Endothelial cell of hepatic sinusoid (primary cell): ENCODE results near the gene KRTAP19-3.
"Not testable (repeated sequence)": the region's sequence is repeated elsewhere in the genome, so short reads cannot be mapped to it uniquely, and the experiment has no call there.

Experiments used
- in situ Hi-C: cut with HindIII; loops from 2 replicates; pipeline ENCODE4 v1.10.0; 2017; ENCODE audit warnings: low sequenced_read_pairs

Gene KRTAP19-3

GRCh38 chr21:30491963-30492428 is at the start of gene KRTAP19-3:
Gene KRTAP19-3 (minus strand): TSS chr21:30492013. CDS start chr21:30491957, 56 bp downstream.
- in situ Hi-C loops: no loop called here

DNA sequence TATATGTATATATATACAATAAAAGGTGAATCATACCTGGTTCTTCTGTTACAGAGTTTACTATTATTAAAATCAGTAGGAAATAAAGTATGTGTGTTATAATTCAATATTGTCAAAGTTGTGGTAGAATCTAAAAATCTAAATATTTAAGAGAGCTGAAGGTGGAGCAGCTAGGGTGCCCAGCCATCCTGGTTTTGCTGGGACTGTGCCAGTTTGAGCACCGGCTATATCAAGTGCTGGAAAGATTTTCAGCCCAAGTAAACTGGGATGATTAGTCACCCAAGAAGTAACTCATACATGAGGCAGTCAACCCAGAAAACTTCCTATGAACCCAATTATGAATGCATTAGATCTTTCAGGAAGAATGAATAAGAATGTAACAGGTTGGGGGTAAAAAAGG is 27.1 kb upstream of the KRTAP19-3 start:
- in situ Hi-C loops: no loop called here

DNA sequence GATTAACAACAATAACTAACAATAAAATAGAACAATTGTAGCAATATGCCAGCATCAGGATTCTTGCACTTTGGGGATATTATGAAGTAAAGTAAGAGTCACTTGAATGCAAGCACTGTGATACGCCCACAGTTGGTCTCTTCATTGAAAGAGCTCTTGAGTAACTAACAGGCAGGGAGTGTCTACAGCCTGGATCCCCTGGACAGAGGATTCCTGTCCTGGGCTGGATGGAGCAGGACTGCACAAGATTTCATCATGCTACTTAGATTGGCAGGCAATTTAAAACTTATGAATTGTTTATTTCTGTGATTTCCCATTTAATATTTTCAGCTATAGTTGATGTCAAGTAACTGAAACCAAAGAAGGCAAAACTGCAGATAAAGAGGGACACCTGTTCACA is 23.9 kb upstream of the KRTAP19-3 start:
- in situ Hi-C loops: no loop called here

- in situ Hi-C loops: not testable (repeated sequence)
Observed at GRCh38 chr21:30505621-30506205, 13.9 kb upstream of the KRTAP19-3 start.

DNA sequence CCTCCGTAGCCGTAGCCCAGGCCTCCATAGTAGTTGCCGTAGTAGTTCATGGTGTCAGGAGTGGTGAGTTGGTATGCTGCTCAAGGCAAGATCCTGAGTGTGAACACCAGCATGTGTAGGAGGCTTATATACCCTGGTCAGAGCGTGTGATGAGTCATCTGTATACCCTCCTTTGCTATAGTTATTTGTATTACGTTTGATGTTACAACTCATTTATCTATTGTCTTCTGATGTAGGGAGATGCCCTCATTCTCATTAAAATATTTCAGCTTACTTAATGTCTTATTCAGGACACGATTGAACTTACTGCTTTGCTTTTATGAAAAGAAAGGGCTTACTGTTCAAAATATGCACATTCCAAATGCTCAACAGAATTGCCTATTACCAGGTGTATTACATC is 10.2 kb upstream of the KRTAP19-3 start, which contains the start of gene KRTAP19-5:
Gene KRTAP19-5 (minus strand): TSS at position 101 of the 400 bp plus-strand sequence. CDS start 51 bp downstream, at position 50.
- in situ Hi-C loops: no loop called here

DNA sequence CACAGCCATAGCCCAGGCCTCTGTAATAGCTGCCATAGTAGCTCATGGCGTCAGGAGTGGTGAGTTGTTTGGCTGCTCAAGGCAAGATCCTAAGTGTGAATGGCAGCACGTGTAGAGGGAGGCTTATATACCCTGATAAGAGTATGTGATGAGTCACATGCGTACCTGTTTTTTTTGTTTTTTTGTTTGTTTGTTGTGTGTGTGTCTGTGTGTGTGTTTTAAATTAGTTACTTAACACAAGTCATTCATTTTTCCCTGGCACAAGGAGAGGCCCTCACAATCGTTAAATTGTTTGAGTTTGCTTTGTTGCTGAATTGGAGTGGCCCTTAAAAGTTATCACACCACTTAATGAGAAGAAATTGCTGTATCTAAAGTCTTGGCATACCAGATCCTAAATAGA is 5.3 kb upstream of the KRTAP19-3 start, which contains the start of gene KRTAP19-4:
Gene KRTAP19-4 (minus strand): TSS at position 101 of the 400 bp plus-strand sequence. CDS start 55 bp downstream, at position 46.
- in situ Hi-C loops: no loop called here

- in situ Hi-C loops: no loop called here
Observed at GRCh38 chr21:30487336-30487735, 4.5 kb downstream of the KRTAP19-3 start, which contains the start of gene KRTAP19-2. Gene KRTAP19-2 (minus strand): TSS chr21:30487436. CDS start chr21:30487348, 88 bp downstream.

DNA sequence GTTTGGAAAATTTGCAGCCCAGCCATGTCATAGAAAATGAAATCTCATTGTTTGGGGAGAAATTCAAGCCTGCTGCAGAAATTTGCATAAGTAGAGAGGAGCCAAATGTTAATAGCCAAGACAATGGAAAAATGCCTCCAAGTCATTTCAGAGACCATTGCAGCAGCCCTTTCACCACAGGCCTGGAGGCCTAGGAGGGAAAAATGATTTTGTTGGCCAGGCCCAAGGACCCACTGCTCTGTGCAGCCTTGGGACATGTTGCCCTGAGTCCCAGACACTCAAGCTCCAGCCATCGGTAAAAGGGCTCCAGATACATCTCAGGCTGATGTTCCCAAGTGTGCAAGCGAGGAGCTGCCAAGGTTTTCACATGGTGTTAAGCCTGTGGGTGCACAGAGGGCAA is 5.6 kb downstream of the KRTAP19-3 start:
- in situ Hi-C loops: no loop called here

- in situ Hi-C loops: no loop called here
Observed at GRCh38 chr21:30482130-30482529, 9.7 kb downstream of the KRTAP19-3 start.

DNA sequence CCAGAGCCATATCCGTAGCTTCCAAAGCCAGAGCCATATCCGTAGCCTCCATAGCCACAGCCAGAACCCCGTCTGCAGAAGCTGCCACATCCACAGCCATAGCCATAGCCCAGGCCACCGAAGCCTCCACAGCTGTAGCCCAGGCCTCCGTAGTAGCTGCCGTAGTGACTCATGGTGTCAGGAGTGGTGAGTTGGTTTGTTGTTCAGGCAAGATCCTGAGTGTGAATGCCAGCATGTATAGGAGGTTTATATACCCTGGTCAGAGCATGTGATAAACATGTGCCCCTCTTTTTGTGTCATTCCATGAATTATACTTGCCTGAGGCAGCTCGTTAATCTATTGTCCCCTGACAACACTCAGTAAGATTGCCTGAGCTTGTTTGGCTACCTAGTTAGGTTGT is 11.7 kb downstream of the KRTAP19-3 start, which contains the start of gene KRTAP19-1:
Gene KRTAP19-1 (minus strand): TSS at position 223 of the 400 bp plus-strand sequence. CDS start 50 bp downstream, at position 173.
- in situ Hi-C loops: no loop called here

- in situ Hi-C loops: no loop called here
Observed at GRCh38 chr21:30479259-30479658, 12.6 kb downstream of the KRTAP19-3 start.

DNA sequence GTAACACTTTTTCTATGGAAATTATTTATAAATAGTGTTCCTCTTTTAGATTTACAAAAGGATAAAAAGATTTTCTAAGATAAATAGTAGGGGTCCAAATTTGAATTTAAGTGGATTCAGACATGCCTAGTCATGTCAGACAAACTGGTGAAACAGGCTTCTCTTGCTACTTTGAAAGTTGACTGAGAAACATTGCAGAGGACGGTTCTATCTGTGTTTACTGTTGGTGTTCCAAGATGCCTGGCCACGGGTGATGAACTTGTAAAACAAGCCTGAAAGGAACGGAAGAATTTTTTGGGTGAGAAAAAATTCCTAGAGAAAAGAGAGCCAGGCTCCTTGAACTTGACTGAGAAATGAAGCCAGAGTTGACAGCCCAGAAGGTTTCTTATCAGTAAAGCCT is 13.8 kb downstream of the KRTAP19-3 start:
- in situ Hi-C loops: no loop called here

DNA sequence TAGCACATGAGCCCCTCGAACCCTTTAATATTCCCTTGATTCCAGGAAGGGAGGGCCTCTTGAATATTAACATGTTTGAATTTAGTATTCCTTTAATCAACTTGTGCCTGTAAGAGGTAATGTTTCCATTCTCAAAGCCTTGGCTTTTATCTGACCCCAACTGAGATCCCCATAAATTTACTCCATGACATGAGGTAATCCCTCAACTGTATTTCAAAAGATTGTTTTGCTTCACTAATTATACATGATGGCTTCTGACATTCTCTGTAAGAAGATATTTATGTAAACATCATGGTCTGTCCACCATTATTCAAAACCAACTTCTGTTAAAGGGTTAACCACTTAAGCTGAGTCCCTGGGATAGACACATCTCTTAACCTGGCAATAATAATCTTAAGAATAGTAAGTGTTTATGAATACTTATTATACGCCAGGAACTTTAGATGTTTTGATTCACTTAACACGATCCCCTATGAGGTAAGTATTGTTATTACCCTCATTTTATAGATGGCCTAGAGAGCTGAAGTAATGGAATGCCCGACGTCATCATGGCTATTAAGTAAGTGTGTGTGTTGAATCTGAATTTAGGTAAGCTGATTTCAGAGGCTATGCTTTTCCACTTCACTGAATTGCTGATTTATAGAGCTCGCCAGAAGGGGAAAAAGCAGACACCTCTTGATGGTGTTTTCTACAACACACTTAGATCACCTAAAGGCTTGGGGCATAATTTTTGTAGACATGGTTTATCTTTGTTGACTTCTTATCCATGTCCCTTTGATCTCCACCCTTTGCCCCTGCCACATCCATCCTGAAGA is 22.7 kb downstream of the KRTAP19-3 start:
- in situ Hi-C loops: no loop called here

DNA sequence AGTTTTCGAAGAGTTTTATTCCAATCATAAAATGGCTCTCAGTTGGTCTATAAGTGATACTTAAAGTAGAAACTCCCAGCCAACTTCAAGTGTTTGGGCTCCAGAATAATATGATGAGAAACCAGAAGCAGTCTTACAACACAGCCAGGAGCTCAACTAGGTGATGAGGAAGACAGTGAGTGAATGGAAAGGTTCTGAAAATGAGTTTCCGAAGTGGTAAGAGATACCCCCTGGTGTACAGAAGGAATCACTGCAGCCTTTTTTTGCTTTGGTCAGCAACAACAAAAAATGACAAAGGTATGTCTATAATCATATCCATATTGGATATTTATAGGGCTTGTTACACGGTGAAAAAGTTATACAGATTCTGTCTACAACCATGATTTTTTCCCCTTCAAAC is 28.1 kb downstream of the KRTAP19-3 start:
- in situ Hi-C loops: no loop called here

GRCh38 chr21:30448514-30448913 is 43.3 kb downstream of the KRTAP19-3 start:
- in situ Hi-C loops: no loop called here

GRCh38 chr21:30447056-30447455 is 44.8 kb downstream of the KRTAP19-3 start:
- in situ Hi-C loops: no loop called here

DNA sequence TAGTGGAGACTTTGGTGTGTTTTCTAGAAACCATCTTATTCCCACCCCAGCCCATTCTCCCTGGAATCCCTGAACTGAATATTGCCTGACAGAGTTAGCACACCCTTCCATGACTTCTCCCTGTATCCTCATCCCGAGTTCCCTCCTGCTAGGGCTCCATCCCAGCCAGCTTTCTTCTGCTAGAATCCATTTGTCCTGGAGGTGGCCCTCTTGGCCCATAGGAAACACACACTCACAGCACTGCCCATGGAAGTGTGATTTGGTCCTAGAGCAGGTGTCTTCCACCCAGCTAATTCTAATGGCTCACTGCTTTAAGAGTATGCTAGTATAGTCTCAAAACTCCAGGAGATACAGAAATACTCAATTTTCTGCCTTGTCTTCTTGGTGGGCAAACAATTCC is 47.6 kb downstream of the KRTAP19-3 start:
- in situ Hi-C loops: no loop called here

- in situ Hi-C loops: no loop called here
Observed at GRCh38 chr21:30443226-30443625, 48.6 kb downstream of the KRTAP19-3 start.
